HG03575 (cell line): Measurements from ENCODE around the gene ARFIP2.

ENCODE experiments used
- ATAC-seq: cut with Tn5 transposase; IDR thresholded peaks from one replicate; pipeline ENCODE4 v1.9.1; 2021; ENCODE audit not compliant: unreplicated experiment, insufficient number of reproducible peaks, low FRiP score; ENCODE audit errors: extremely low read depth

ARFIP2 gene

DNA sequence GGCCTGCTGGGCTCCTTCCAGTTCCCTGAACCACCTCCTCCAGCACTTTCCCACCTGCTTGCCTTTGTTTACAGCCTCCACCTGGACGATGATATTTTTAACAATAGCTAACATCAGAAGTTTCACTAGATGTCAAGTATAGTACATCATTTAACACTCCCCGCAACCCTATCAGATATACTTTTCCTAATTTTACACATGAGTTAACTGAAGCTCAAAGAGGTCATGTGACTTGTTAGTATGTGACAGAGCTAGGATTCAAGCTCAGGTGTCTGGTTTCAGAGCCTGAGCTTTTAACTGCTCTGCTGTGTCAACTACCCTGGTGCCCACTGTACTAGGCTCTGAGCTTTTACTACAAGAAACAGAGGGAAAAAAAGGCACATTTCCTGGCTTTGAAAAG is 26.1 kb downstream of the ARFIP2 start:
- ATAC-seq, result no peak

DNA sequence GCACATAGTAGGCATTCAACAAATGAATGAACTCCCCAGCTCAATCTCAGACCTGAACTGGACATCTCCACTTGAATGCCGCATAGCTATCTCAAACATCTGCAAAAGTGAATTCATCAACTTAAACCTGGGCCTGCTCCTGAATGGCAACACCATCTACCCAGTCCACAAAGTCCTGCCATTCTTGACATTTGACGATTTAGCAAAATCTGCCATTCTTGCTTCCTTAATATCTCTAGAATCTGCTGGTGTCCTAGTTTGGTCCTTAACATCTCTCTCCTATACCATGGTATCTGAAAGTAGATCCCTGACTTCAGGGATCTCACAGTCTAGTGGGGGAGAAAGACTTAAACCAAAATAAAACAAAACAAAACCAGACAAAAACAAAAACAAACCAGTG is 28.0 kb downstream of the ARFIP2 start:
- no peak for ATAC-seq

DNA sequence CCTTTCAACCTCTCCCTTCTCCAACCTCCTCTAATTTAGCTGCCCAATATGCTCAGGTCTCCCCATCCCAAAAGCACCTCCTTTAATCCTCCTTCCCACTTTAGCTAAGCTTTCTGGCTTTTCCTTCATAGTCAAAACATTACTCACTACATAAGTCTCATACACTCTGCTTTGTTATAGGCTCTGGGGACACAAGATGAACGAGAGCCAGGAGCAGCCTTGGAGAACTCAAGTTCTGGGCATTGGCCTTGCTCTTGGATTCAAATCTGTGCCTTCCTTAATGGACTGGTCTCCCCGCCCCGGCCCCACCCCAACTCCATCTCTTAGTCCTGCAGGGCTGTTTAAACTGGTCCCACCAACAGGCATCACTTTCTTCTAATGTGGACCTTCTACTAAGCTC is 28.9 kb downstream of the ARFIP2 start:
- no peak for ATAC-seq

DNA sequence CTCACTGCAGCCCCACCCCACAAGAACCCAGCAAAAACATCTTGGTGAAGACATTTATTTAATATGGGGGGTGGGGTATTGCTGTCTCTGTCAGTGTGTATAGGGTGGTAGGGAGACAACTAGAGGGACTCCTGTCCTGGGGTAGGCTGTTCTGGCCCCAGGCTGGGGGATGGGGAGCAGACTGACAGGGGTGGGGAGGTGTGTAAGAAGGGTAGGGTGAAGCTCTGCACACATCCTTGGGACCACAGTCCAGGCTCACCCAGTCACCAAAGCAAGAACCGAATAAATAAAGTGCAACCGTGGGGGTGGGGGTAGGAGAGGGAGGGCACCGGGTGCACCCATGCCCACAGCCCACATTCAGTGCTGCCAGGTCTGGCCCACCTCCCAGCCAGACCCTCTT is 32.6 kb downstream of the ARFIP2 start:
- ATAC-seq, result no peak

DNA sequence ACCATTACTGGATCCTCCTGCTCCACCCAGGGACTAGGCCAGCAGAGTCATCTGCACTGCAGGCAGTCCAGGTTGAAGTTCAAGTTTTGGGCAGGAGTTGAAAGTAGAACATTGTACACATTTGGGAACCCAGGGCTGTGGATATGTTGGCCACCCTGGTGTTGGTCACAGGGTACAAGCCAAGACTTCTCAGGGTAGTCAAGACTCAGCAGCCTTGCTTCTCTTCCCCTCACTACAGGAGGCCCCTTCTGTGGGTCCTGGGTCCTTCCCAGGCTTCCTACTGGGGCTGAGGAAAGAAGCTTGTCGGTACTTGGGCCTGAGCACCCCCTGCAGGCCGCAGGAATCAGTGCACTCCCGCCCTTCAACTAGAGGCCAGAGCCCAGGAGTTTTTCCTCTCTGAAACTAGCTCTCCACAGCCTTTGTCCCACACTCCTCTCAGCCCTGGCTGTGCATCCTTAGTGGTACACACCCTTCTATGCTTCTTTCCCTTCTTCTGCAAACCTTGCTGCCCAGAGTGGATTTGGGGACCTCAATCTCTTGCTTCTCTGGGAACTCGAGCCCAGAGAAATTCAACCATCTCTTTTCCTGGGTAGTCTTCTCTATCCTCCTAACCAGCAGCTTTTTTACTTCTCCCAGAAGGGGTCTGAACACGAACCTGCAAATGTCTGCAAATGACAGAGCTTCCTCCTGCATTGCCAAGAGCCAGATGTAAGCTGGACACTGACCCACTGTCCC is 37.7 kb downstream of the ARFIP2 start:
- ATAC-seq, result no peak

DNA sequence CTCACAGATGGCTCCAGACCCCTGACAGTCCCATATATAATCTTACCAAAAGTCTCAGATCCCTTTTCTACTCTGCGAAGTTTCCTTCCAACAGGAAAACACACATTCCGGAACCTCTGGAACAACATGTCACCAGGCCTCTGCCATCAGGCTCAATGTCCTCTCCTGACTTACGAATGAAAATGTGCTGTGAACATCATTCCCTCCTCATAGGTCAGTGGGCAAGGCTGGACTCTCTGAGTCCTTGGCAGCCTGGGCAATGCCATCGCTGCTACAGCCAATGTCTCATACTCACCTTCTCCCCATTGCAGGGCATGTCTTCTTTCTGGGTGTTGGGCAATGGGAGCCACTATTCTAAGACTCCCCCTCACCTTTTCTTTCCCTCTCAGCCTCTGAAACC is 38.7 kb downstream of the ARFIP2 start:
- no peak for ATAC-seq

DNA sequence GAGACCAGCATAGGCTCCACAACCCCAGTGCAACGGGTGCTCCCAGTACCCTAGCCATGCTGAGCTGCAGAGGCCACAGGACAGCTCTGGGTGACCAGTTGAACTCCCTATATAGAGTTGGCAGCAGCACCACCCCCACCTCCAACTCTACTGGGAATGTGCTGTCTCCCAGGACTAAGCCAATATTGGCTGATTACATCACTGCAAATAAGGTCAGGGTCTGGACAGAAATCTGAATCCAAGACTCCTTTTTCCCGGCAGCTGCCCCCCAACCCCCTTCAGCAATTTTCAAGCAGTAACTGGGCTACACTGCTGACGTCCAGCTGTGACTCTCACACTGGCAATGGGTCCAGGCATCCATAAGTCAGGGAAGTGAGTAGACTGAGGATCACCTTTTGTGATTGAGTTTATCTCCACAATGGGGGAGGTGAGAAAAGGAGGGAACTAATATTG is 40.2 kb downstream of the ARFIP2 start, which contains the start of gene HPX:
Gene HPX, minus strand, starts transcription at position 82 of the 453 bp plus-strand sequence. Its CDS starts 24 bp downstream, at position 58.
- no peak for ATAC-seq

DNA sequence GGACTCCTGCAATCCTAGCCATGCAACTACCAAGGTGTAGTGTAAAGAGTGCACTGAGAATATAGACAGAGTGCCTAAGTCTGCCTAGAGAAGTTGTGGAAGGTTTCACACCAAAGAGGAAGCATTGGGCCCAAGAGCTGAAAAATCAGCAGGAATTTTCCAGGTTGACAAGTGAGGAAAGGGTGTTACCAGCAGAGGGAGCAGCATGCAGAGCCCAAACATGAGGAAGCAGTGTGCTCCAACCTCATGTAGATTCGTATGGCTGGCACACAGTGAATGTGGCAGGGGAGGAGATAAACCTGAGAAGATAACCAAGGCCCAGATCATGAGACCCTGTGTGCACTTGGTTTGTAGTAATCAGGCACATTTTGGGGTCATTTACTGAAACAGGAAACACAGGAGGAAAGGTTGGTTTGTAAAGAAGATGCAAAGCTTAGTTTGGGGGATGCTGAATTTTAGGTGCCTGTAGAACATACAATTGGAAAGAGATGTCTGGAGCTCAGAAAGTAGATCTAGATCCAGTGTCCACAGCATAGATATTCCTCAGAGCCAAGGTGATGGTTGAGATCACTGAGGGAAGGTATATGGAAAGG is 42.1 kb downstream of the ARFIP2 start:
- no peak for ATAC-seq

DNA sequence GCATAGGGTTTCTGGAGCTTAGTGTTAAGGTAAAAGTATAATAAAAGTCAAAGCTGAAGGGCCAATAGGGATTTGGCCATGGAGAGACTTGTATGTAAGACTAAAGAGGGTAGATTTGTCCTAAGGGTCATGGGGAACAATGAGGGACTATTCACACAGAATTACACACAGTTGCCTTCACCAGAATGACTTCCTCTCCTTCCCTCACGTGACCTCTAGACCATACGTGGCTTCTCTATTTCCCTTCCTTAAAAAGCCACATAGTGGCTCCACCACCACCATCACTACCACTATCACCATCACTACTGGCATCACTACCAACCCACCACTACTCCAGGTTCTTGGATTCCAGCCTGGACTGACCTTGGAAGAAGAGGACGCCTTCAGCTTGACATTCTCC is 43.1 kb downstream of the ARFIP2 start:
- ATAC-seq, result no peak

DNA sequence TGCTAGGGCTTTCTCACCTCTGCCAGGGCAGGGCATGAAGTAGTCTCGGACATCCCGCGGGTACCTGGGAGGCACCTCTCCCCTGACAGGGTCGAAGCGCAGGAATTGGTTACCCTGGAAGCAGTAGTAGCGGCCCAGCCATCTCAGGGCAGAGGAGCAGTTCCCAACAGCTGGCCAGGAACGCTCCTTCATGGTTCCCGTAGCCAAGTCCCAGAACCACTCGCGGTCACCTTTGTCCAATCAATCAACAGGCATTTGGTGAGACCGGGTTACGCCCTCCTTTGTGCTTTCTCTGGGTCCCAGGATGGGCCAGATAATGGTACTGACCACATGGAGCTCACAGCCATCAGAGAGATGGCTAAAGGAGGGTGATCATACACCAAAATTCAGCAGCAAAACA is 43.7 kb downstream of the ARFIP2 start:
- ATAC-seq, result no peak

DNA sequence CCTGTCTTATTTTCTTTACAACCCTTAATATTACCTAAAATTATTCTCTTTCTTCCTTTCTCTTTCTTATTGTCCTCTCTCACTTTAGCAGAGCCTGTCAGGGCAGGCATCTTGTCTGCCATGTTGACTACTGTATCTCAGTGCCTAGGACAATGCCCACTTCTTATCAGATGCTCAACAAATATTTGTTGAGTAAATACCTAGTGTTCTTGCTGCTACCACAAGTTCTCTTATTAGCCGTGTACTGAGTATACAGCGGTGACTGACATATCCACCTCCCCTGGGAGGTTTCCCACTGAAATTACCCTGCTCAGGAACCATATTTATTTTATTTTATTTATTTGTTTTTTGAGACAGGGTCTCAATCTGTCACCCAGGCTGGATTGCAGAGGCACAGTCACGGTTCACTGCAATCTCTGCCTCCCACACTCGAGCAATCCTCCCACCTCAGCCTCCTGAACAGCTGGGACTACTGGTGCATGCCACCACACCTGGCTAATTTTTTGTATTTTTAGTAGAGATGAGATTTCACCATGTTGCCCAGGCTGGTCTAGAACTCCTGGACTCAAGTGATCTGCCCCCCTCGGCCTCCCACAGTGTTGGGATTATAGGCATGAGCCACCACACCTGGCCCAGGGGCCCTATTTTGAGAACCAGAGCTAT is 47.0 kb downstream of the ARFIP2 start:
- ATAC-seq, result no peak

DNA sequence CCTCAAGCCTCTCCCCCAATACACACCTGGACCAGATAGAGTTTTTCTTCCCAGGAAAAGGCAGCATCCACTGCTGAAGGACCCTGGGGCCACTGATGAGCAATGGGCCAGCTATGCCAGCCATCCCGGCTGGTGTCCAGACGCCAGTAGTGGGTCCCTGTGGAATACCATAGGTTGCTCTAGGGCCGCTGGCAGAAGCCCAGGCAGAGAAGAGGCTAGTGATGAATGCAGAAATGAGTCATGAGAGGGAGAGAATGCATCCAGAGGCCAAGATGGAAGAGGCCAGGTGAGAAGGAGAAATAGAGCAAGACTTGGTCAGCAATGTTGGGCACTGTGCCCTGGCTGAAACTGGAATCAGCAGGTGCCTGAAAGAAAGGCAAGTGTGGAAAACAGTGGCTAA is 49.3 kb downstream of the ARFIP2 start:
- ATAC-seq, result no peak

DNA sequence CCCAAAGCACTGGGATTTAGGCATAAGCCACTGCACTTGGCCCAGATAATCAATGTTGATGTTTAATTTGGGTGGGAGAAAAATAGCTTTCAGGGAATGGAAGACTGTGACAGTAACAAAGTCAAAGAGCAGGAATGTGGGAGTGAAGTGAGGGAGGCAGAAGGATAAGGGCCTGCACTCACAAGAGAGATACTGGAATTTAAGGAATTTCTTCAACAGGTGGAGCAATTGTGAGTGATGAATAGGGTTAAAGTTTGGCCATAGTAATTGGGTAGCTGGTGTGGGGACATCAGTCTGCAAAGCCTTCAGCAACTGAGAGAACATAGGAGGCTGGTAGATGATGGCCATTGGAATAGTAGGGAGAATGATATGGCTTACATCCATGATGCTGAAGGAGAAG is 53.6 kb downstream of the ARFIP2 start:
- ATAC-seq, result no peak
